ENCODE measurements around the gene HADHB. TPM values are rescaled to one million over a fixed set of nuclear protein-coding genes. Genes with fewer than 3 reads are reported as not detected.

HADHB gene
- total RNA-seq, 1 donor = 102 TPM

DNA sequence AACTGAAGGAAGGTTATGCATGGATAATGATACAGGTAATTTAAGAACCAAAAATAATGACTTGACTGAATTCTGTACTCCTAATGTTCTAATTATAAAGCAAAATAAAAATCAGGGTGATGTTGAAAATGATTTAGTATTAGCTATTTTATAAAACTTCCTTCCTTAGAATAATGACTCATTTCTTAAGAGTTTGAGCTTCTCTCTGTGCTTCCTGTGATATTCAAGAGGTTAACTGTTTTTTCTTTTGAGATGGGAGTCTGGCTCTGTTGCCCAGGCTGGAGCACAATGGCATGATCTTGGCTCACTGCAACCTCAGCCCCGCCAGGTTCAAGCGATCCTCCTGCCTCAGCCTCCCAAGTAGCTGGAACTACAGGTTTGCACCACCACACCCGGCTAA, 15.1 kb upstream of the HADHB start:
- TF ChIP-seq, protein P1, sequence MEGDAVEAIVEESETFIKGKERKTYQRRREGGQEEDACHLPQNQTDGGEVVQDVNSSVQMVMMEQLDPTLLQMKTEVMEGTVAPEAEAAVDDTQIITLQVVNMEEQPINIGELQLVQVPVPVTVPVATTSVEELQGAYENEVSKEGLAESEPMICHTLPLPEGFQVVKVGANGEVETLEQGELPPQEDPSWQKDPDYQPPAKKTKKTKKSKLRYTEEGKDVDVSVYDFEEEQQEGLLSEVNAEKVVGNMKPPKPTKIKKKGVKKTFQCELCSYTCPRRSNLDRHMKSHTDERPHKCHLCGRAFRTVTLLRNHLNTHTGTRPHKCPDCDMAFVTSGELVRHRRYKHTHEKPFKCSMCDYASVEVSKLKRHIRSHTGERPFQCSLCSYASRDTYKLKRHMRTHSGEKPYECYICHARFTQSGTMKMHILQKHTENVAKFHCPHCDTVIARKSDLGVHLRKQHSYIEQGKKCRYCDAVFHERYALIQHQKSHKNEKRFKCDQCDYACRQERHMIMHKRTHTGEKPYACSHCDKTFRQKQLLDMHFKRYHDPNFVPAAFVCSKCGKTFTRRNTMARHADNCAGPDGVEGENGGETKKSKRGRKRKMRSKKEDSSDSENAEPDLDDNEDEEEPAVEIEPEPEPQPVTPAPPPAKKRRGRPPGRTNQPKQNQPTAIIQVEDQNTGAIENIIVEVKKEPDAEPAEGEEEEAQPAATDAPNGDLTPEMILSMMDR (IDR thresholded peaks at IDR 0.05; ENCODE audit: insufficient read depth, low read length) = no peak
- no peak for DNase-seq (ENCODE audit: low read depth)
- no peak overlapping the region for H3K4me3 ChIP-seq (ENCODE audit: low read depth, low read length)

DNA sequence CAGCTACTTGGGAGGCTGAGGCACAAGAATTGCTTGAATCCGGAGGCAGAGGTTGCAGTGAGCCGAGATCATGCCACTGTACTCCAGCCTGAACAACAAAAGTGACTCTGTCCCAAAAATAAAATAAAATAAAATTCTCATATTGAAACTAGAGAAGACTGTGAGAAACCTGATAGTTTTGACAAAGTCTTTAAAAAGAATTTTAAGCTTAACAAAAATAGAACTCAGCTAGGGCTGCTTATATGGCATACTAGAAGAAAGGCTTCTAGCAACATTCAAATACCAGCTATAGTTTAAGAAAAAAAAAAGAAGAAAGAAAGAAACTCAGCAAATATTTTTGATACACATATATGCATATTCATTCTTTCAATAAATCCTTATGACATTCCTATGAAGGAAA, 13.9 kb upstream of the HADHB start:
- DNase-seq (ENCODE audit: low read depth) = no peak

DNA sequence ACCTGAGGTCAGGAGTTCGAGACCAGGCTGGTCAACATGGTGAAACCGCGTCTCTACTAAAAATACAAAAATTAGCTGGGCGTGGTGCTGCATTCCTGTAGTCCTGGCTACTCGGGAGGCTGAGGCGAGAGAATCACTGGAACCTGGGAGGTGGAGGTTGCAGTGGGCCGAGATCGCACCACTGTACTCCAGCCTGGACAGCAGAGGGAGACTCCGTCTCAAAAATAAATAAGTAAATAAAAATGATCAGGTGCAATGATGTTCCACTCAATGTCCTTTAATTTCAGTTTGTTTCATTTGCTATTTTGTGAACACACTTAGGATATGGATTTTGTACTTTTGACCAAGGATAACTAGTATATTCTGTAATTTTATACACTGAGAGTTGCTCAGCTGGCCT, 9.7 kb upstream of the HADHB start:
- TF ChIP-seq, protein P1 (IDR thresholded peaks at IDR 0.05; ENCODE audit: insufficient read depth, low read length) = no peak
- DNase-seq (ENCODE audit: low read depth) = no peak
- no peak overlapping the region for H3K4me3 ChIP-seq (ENCODE audit: low read depth, low read length)

More for the DNA sequence above, 13.9 kb upstream of the HADHB start:
- TF ChIP-seq, protein P1 (IDR thresholded peaks at IDR 0.05; ENCODE audit: insufficient read depth, low read length) = no peak
- no peak overlapping the region for H3K4me3 ChIP-seq (ENCODE audit: low read depth, low read length)

DNA sequence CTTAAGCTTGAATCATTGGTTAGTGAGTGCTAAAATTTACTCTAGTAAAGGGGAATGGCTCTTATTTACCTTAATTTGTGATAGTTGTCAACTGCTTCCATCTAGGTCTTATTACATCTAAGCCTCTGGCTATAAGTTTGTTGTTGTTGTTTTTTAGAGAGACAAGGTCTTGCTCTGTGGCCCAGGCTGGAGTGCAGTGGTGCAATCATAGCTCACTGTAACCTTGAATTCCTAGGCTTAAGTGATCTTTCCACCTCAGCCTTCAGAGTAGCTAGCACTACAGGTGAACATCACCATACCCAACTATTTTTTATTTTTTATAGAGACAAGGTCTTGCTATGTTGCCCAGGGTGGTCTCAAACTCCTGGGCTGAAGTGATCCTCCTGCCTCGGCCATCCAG, 6.9 kb upstream of the HADHB start:
- H3K4me3 ChIP-seq (ENCODE audit: low read depth, low read length) = no peak overlapping the region
- DNase-seq (ENCODE audit: low read depth) = no peak
- TF ChIP-seq, protein P1 (IDR thresholded peaks at IDR 0.05; ENCODE audit: insufficient read depth, low read length) = no peak

DNA sequence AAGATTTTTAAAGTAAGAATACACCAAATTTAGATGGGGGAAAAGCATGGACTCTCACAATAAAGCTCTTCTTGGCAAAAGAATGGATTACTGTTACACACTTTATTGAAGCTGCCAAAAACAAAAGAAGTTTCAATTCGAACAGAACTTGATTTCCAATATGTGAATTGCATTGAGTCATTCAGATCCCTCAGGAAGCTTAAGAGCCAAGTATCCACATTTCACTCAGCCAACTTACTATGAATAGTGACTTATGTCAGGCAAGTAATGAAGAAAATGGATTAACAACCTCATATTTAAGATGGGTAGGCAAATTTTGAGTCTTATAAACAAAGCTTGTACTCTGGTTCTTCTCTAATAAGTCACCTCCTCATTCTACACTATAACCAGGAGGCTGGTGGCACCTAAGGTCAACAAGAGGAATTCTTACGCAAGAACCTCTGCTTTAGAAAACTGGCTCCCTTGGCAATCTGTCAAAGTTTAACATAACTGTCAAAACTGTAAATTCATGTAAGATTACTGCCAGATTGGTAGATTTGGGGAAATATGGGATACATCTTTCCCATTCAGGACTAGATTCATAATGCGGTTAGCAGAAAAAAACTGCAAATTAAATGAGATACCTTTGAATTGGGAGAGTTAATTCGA, 6.3 kb upstream of the HADHB start:
- H3K4me3 ChIP-seq (ENCODE audit: low read depth, low read length) = no peak overlapping the region
- peak; percentile 15 for DNase-seq (ENCODE audit: low read depth)
- TF ChIP-seq, protein P1 (IDR thresholded peaks at IDR 0.05; ENCODE audit: insufficient read depth, low read length) = no peak

DNA sequence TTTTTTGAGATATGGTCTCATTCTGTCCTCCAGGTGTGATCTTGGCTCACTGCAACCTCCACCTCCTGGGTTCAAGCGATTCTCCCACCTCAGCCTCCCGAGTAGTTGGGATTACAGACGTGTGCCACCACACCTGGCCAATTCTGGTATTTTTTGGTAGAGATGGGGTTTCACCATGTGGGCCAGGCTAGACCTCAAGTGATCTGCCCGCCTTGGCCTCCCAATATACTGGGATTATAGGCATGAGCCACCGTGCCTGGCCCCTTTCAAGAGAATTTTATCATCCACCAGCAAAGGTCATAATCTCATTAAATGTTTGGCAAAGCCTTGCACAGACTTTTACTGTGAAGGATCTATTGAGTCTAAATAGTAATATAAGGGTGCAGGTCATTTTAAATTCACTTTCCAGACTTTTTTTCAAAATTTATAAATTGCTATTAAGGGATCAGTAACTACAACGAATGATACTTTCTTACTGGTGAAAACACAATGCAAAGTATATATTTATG, 2.8 kb upstream of the HADHB start:
- TF ChIP-seq, protein P1 (IDR thresholded peaks at IDR 0.05; ENCODE audit: insufficient read depth, low read length) = no peak
- no peak for DNase-seq (ENCODE audit: low read depth)
- no peak overlapping the region for H3K4me3 ChIP-seq (ENCODE audit: low read depth, low read length)

All from fibroblast of the aortic adventitia (primary cell).